IMR-90 (cell line): Measurements from ENCODE around the gene COX10. TPM values are rescaled to one million over a fixed set of nuclear protein-coding genes. Genes with fewer than 3 reads are reported as not detected.

Experiments
- ATAC-seq: fragments of 200-7000 bp; cut with Tn5 transposase; 2 replicates; pipeline ENCODE4 v1.9.1; 2020; ENCODE audit warnings: low read depth, mild to moderate bottlenecking, moderate library complexity
- BruUV-seq: library from RNA; stranded (reverse); fragments of 400-500 nt; replicated peaks from 2 replicates; lab custom pipeline; 2021; lab: Mats Ljungman, UMichigan
- CTCF ChIA-PET: fragments of 300-600 bp; formaldehyde crosslinking; extraction: SDS; loops from one replicate; lab custom pipeline; 2021; ENCODE audit warnings: antibody characterized with exemption; lab: Yijun Ruan, JAX
- POLR2A ChIA-PET: fragments of 300-600 bp; sonication (Branson Sonifier 250); formaldehyde crosslinking; loops from one replicate; lab custom pipeline; 2022; ENCODE audit warnings: antibody characterized with exemption; ENCODE audit not compliant: unreplicated experiment; lab: Charles Lee
- DNase-seq: peaks from one replicate; pipeline ENCODE4 v3.0.0; 2013
- H2AFZ ChIP-seq: replicated peaks from 2 replicates; pipeline ENCODE3; 2013; ENCODE audit warnings: low read length, mild to moderate bottlenecking; ENCODE audit not compliant: poor library complexity
- H2AK5ac ChIP-seq: 2 replicates; pipeline ENCODE4 v1.6.1; 2013; ENCODE audit warnings: low read depth, low read length, inconsistent platforms
- H2AK9ac ChIP-seq: replicated peaks from 2 replicates; pipeline ENCODE3; 2013; ENCODE audit warnings: mild to moderate bottlenecking, low read depth, low read length, moderate library complexity; ENCODE audit not compliant: poor library complexity
- H2BK120ac ChIP-seq: 2 replicates; pipeline ENCODE4 v1.6.1; 2013; ENCODE audit warnings: low read depth, low read length, inconsistent platforms
- H2BK15ac ChIP-seq: 3 replicates; pipeline ENCODE4 v1.6.1; 2013; ENCODE audit warnings: low read depth, low read length, inconsistent platforms
- H2BK20ac ChIP-seq: 2 replicates; pipeline ENCODE4 v1.6.1; 2013; ENCODE audit warnings: low read depth, mild to moderate bottlenecking, inconsistent platforms, low read length, moderate library complexity
- H2BK5ac ChIP-seq: 2 replicates; pipeline ENCODE4 v1.6.1; 2013; ENCODE audit warnings: mild to moderate bottlenecking, low read depth, low read length, inconsistent platforms; ENCODE audit not compliant: poor library complexity, severe bottlenecking
- H3K14ac ChIP-seq: replicated peaks from 2 replicates; pipeline ENCODE4 v1.6.1; 2013; ENCODE audit warnings: low read depth, low read length, inconsistent platforms
- H3K18ac ChIP-seq: 2 replicates; pipeline ENCODE4 v1.6.1; 2013; ENCODE audit warnings: low read depth, low read length, control low read depth
- H3K23ac ChIP-seq: 2 replicates; pipeline ENCODE4 v1.6.1; 2013; ENCODE audit warnings: low read depth, low read length, inconsistent platforms
- H3K27ac ChIP-seq: 2 replicates; pipeline ENCODE4 v1.5.1; 2013; ENCODE audit warnings: mild to moderate bottlenecking, control low read depth, low read length; ENCODE audit not compliant: insufficient read depth
- H3K27me3 ChIP-seq: 2 replicates; pipeline ENCODE4 v1.6.1; 2013; ENCODE audit warnings: low read length; ENCODE audit not compliant: control insufficient read depth, insufficient read depth
- H3K36me3 ChIP-seq: 2 replicates; pipeline ENCODE4 v1.6.1; 2013; ENCODE audit warnings: low read length, mixed read lengths; ENCODE audit not compliant: control insufficient read depth, insufficient read depth
- H3K4ac ChIP-seq: 2 replicates; pipeline ENCODE4 v1.6.1; 2013; ENCODE audit warnings: low read depth, low read length, inconsistent platforms
- H3K4me1 ChIP-seq: 2 replicates; pipeline ENCODE4 v1.6.1; 2013; ENCODE audit warnings: low read length, mixed read lengths; ENCODE audit not compliant: control insufficient read depth, insufficient read depth
- H3K4me2 ChIP-seq: 2 replicates; pipeline ENCODE4 v1.6.1; 2013; ENCODE audit warnings: low read depth, mild to moderate bottlenecking, control low read depth, low read length, moderate library complexity
- H3K4me3 ChIP-seq: 2 replicates; pipeline ENCODE4 v1.5.1; 2013; ENCODE audit warnings: low read depth, mild to moderate bottlenecking, control low read depth, low read length, moderate library complexity; ENCODE audit not compliant: insufficient read depth
- H3K56ac ChIP-seq: 2 replicates; pipeline ENCODE4 v1.6.1; 2013; ENCODE audit warnings: low read length, inconsistent platforms; ENCODE audit not compliant: insufficient read depth; ENCODE audit errors: extremely low read depth
- H3K79me1 ChIP-seq, 2 experiments: 2 replicates each; pipeline ENCODE4 v1.6.1; 2013; ENCODE audit warnings: low read length in 2 of 2, inconsistent platforms in 1 of 2, low read depth in 1 of 2
- H3K9ac ChIP-seq: 2 replicates; pipeline ENCODE4 v1.6.1; 2013; ENCODE audit warnings: low read depth, low read length, control low read depth
- H3K9me1 ChIP-seq: 2 replicates; pipeline ENCODE4 v1.6.1; 2013; ENCODE audit warnings: low read length, inconsistent platforms; ENCODE audit not compliant: insufficient read depth
- H3K9me3 ChIP-seq: 2 replicates; pipeline ENCODE4 v1.6.1; 2013; ENCODE audit warnings: low read length; ENCODE audit not compliant: control insufficient read depth, insufficient read depth
- H4K20me1 ChIP-seq: 2 replicates; pipeline ENCODE4 v1.6.1; 2013; ENCODE audit warnings: low read length, inconsistent platforms; ENCODE audit not compliant: insufficient read depth
- H4K5ac ChIP-seq: 2 replicates; pipeline ENCODE4 v1.6.1; 2013; ENCODE audit warnings: mild to moderate bottlenecking, low read depth, low read length, control low read depth
- H4K8ac ChIP-seq, 2 experiments: 2 replicates each; pipeline ENCODE4 v1.6.1; 2013; ENCODE audit warnings: low read depth in 2 of 2, low read length in 2 of 2, control low read depth in 1 of 2, inconsistent platforms in 1 of 2
- H4K91ac ChIP-seq: 2 replicates; pipeline ENCODE4 v1.6.1; 2013; ENCODE audit warnings: low read depth, low read length, inconsistent platforms; ENCODE audit not compliant: insufficient read depth
- BHLHE40 ChIP-seq: fragments of 150-350 bp; IDR thresholded peaks from 2 replicates; pipeline ENCODE4 v1.6.1; 2016; ENCODE audit warnings: mild to moderate bottlenecking, low read depth, low read length
- CEBPB ChIP-seq: IDR thresholded peaks from 2 replicates; pipeline ENCODE4 v1.6.1; 2012; ENCODE audit warnings: low read depth, low read length, improper control_type of control experiment
- CHD1 ChIP-seq: IDR thresholded peaks from 2 replicates; pipeline ENCODE4 v1.6.1; 2012; ENCODE audit warnings: low read depth, low read length, improper control_type of control experiment
- ELK1 ChIP-seq: fragments of 150-350 bp; IDR thresholded peaks from 2 replicates; pipeline ENCODE4 v1.6.1; 2016; ENCODE audit warnings: low read depth, mild to moderate bottlenecking, low read length, moderate library complexity, borderline replicate concordance
- FOS ChIP-seq: fragments of 150-350 bp; IDR thresholded peaks from 2 replicates; pipeline ENCODE4 v1.6.1; 2016; ENCODE audit warnings: low read depth, low read length
- MAFK ChIP-seq: IDR thresholded peaks from 2 replicates; pipeline ENCODE4 v1.6.1; 2012; ENCODE audit warnings: low read depth, low read length, improper control_type of control experiment
- MAZ ChIP-seq: IDR thresholded peaks from 2 replicates; pipeline ENCODE4 v1.6.1; 2012; ENCODE audit warnings: low read depth, mild to moderate bottlenecking, low read length, improper control_type of control experiment, moderate library complexity, borderline replicate concordance
- MXI1 ChIP-seq: IDR thresholded peaks from 2 replicates; pipeline ENCODE4 v1.6.1; 2012; ENCODE audit warnings: low read depth, mild to moderate bottlenecking, low read length, moderate library complexity, borderline replicate concordance
- NFE2L2 ChIP-seq: fragments of 150-350 bp; IDR thresholded peaks from 2 replicates; pipeline ENCODE4 v1.6.1; 2016; ENCODE audit warnings: low read depth, mild to moderate bottlenecking, low read length
- POLR2A ChIP-seq: IDR thresholded peaks from 2 replicates; pipeline ENCODE4 v1.6.1; 2012; ENCODE audit warnings: mild to moderate bottlenecking, low read depth, low read length
- RAD21 ChIP-seq: IDR thresholded peaks from 2 replicates; pipeline ENCODE4 v1.6.1; 2012; ENCODE audit warnings: low read length, improper control_type of control experiment
- RCOR1 ChIP-seq: IDR thresholded peaks from 2 replicates; pipeline ENCODE4 v1.6.1; 2012; ENCODE audit warnings: mild to moderate bottlenecking, low read length, improper control_type of control experiment; ENCODE audit not compliant: insufficient replicate concordance
- RFX5 ChIP-seq: IDR thresholded peaks from 2 replicates; pipeline ENCODE4 v1.8.0; 2012; ENCODE audit warnings: low read depth, mild to moderate bottlenecking, low read length, moderate library complexity
- SMC3 ChIP-seq: fragments of 150-350 bp; IDR thresholded peaks from 2 replicates; pipeline ENCODE4 v1.6.1; 2016; ENCODE audit warnings: low read depth, mild to moderate bottlenecking, antibody characterized with exemption, low read length, moderate library complexity
- WGBS, 2 experiments: methylation state at CpG; one replicate each; pipeline versions ENCODE4 v1.1.5 to v1.1.7; 2013; ENCODE audit warnings: missing lambda C conversion rate in 2 of 2; ENCODE audit not compliant: insufficient read length in 1 of 2; ENCODE audit errors: extremely low coverage in 2 of 2; 5-methylcytosine and 5-hydroxymethylcytosine counted together
- dilution Hi-C: fragments of 300-500 bp; cut with HindIII; formaldehyde crosslinking; loops from one replicate; pipeline ENCODE4 v1.14.3; 2018; ENCODE audit warnings: low sequenced_read_pairs; ENCODE audit not compliant: unreplicated experiment
- in situ Hi-C: fragments of 300-500 bp; cut with MboI; formaldehyde crosslinking; loops from 3 replicates; pipeline ENCODE4 v1.14.3; 2019; ENCODE audit warnings: low sequenced_read_pairs, inconsistent platforms, mixed read lengths
- intact Hi-C: fragments of 100-400 bp; cut with micrococcal nuclease; formaldehyde crosslinking; loops from 2 replicates; pipeline ENCODE4 v1.10.0; 2022
- polyA plus RNA-seq, 3 experiments: library from polyadenylated mRNA; depleted of rRNA; stranded (reverse); fragments of >200 nt; gene quantifications; 2 replicates each; pipeline ENCODE4 v1.2.3, GENCODE V29; 2012; ENCODE audit warnings: low replicate concordance in 1 of 3
- total RNA-seq: library from RNA; depleted of rRNA; stranded (reverse); fragments of >200 nt; gene quantifications from 2 replicates; pipeline ENCODE4 v1.2.3, GENCODE V29; 2012
- TF ChIP-seq, protein P1 (sequence below): conservative IDR thresholded peaks from 2 replicates; pipeline ENCODE4 v1.5.1; 2012; ENCODE audit warnings: mild to moderate bottlenecking, low read depth, low read length, improper control_type of control experiment
- TF ChIP-seq, protein P2 (sequence below): fragments of 150-350 bp; IDR thresholded peaks from 2 replicates; pipeline ENCODE4 v1.6.1; 2017; ENCODE audit warnings: mild to moderate bottlenecking, antibody characterized with exemption, low read length, low read depth

COX10 gene
- total and polyA plus RNA-seq, 2 of the 4 experiments (the other 2 are of a cell fraction) = 15.4 to 16.1 TPM

DNA sequence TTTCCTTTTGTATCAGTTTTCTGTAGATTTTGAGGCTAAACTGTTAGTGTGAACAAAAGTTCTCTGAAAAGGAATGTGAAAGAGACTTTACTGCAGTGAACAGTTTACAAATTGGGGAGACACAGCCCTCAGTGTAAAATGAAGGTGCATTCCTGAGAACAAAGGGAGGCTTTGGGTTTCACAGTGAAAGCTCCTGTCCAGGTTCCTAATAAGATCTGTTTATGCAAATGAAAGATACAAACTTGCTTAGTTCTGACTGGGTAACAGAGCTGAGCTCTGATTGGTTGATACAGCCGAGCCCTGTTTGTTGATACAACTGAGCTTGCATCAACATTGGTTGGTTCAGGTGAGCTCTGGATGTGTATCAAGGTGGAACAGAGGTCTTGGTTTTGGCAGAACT lies 175.7 kb downstream of the COX10 start:
- WGBS, 2 experiments = no CpG with 5 or more reads among the region's 1 CpG
- Histone ChIP-seq H3K14ac (no peak overlapping the region), H2BK20ac (no peak overlapping the region), H3K27ac (no peak overlapping the region), H2AFZ (no peak overlapping the region), H3K56ac (no peak overlapping the region), H4K91ac (no peak overlapping the region), H2BK15ac (no peak overlapping the region), H3K9me1 (no peaks in the 10 kb centered on the region), H2AK9ac (no peak overlapping the region), H4K8ac (no peak overlapping the region), H3K9ac (no peak overlapping the region), H3K4me1 (no peaks in the 10 kb centered on the region), H3K18ac (no peak overlapping the region), H2BK120ac (no peak overlapping the region), H3K4me2 (no peak overlapping the region), H2AK5ac (no peak overlapping the region), H2BK5ac (no peak overlapping the region), H3K4ac (no peak overlapping the region), H3K27me3 (peaks cover 2% of the 10 kb centered on the region; the same call in 1 of the 2 replicates), H3K36me3 (no peaks in the 10 kb centered on the region), H3K23ac (no peak overlapping the region), H3K9me3 (no peaks in the 10 kb centered on the region), H4K20me1 (no peaks in the 10 kb centered on the region), H4K5ac (no peak overlapping the region), H3K79me1 (no peaks in the 10 kb centered on the region), H3K4me3 (no peak overlapping the region)
- CTCF ChIA-PET = no interaction called here
- TF ChIP-seq MAZ = no peak
- TF ChIP-seq POLR2A = no peak
- no peak for TF ChIP-seq MAFK
- TF ChIP-seq, protein P1, sequence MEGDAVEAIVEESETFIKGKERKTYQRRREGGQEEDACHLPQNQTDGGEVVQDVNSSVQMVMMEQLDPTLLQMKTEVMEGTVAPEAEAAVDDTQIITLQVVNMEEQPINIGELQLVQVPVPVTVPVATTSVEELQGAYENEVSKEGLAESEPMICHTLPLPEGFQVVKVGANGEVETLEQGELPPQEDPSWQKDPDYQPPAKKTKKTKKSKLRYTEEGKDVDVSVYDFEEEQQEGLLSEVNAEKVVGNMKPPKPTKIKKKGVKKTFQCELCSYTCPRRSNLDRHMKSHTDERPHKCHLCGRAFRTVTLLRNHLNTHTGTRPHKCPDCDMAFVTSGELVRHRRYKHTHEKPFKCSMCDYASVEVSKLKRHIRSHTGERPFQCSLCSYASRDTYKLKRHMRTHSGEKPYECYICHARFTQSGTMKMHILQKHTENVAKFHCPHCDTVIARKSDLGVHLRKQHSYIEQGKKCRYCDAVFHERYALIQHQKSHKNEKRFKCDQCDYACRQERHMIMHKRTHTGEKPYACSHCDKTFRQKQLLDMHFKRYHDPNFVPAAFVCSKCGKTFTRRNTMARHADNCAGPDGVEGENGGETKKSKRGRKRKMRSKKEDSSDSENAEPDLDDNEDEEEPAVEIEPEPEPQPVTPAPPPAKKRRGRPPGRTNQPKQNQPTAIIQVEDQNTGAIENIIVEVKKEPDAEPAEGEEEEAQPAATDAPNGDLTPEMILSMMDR = no peak
- TF ChIP-seq RAD21 = no peak
- TF ChIP-seq MXI1 = no peak
- TF ChIP-seq FOS = no peak
- no peak for TF ChIP-seq ELK1
- no peak for TF ChIP-seq RFX5
- TF ChIP-seq CHD1 = no peak
- TF ChIP-seq RCOR1 = no peak
- no peak for TF ChIP-seq CEBPB
- no peak for TF ChIP-seq SMC3
- no peak for TF ChIP-seq NFE2L2
- TF ChIP-seq BHLHE40 = no peak
- TF ChIP-seq, protein P2, sequence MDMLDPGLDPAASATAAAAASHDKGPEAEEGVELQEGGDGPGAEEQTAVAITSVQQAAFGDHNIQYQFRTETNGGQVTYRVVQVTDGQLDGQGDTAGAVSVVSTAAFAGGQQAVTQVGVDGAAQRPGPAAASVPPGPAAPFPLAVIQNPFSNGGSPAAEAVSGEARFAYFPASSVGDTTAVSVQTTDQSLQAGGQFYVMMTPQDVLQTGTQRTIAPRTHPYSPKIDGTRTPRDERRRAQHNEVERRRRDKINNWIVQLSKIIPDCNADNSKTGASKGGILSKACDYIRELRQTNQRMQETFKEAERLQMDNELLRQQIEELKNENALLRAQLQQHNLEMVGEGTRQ = no peak
- dilution Hi-C loops = no loop called here
- DNase-seq (no peak), ATAC-seq (no peak)
- intact Hi-C loops = no loop called here
- no TSS peak for BruUV-seq
- in situ Hi-C loops = no loop called here
- POLR2A ChIA-PET = no interaction called here
